Measurements from ENCODE around the gene RAE1. TPM values are rescaled to one million over a fixed set of nuclear protein-coding genes. Genes with fewer than 3 reads are reported as not detected.

RAE1 gene
- total and polyA plus RNA-seq, 11 donors, result 7.5 to 26.8 (median 15.5) TPM

GRCh38 chr20:57413986-57414385 is 62.9 kb downstream of the RAE1 start:
- Histone ChIP-seq H3K27ac (no peak overlapping the region), H3K36me3 (peaks cover 0 to 10% (median 4%) of the 10 kb centered on the region in 9 donors), H3K4me3 (no peak overlapping the region), H3K9me3 (no peaks in the 10 kb centered on the region), H3K27me3 (no peaks in the 10 kb centered on the region), H3K4me1 (peaks cover 0 to 18% (median 3%) of the 10 kb centered on the region in 12 donors)
- intact Hi-C loops (cut with DNase I), result no loop called here
- TF ChIP-seq CTCF (IDR thresholded peaks at IDR 0.05) (no peak), POLR2A (IDR thresholded peaks at IDR 0.05) (no peak)
- DNase-seq (peak in 1 of 5 donors; percentile 16), ATAC-seq (no peak)
- WGBS, 4 donors, result 92 to 95% (median 94%) methylated on average over 6 to 10 of the region's 10 CpGs

- peaks cover 0 to 7% (median 0%) of the 10 kb centered on the region in 12 donors for H3K4me1 ChIP-seq
- no peak overlapping the region for H3K4me3 ChIP-seq
- ATAC-seq (no peak), DNase-seq (peak in 1 of 5 donors; percentile 17)
- H3K9me3 ChIP-seq, result no peaks in the 10 kb centered on the region
- WGBS, 4 donors, result 73 to 77% (median 75%) methylated on average over 17 to 19 of the region's 19 CpGs
- TF ChIP-seq CTCF (IDR thresholded peaks at IDR 0.05), result no peak
- no peak for TF ChIP-seq POLR2A (IDR thresholded peaks at IDR 0.05)
- no peak overlapping the region for H3K27ac ChIP-seq
- H3K36me3 ChIP-seq, result peaks cover 0 to 1% (median 0%) of the 10 kb centered on the region in 9 donors
- intact Hi-C loops (cut with DNase I), result no loop called here
- H3K27me3 ChIP-seq, result no peaks in the 10 kb centered on the region
These were observed 64.0 kb downstream of the RAE1 start for GRCh38 chr20:57414867-57415592.

- Histone ChIP-seq H3K9me3 (no peaks in the 10 kb centered on the region), H3K36me3 (no peaks in the 10 kb centered on the region), H3K27me3 (no peaks in the 10 kb centered on the region), H3K4me1 (no peaks in the 10 kb centered on the region), H3K4me3 (no peak overlapping the region), H3K27ac (no peak overlapping the region)
- TF ChIP-seq CTCF (IDR thresholded peaks at IDR 0.05) (no peak), POLR2A (IDR thresholded peaks at IDR 0.05) (no peak)
- ATAC-seq, result no peak
- intact Hi-C loops (cut with DNase I), result no loop called here
- no peak for DNase-seq
- WGBS, 4 donors, result 84 to 93% (median 87%) methylated on average over 11 of the region's 11 CpGs
These were observed 64.7 kb downstream of the RAE1 start for GRCh38 chr20:57415771-57416170.

- TF ChIP-seq CTCF (IDR thresholded peaks at IDR 0.05) (no peak), POLR2A (IDR thresholded peaks at IDR 0.05) (no peak)
- Histone ChIP-seq H3K27ac (no peak overlapping the region), H3K4me1 (no peaks in the 10 kb centered on the region), H3K9me3 (no peaks in the 10 kb centered on the region), H3K27me3 (no peaks in the 10 kb centered on the region), H3K4me3 (no peak overlapping the region), H3K36me3 (no peaks in the 10 kb centered on the region)
- DNase-seq (peak in 1 of 5 donors; percentile 16), ATAC-seq (no peak)
- intact Hi-C loops (cut with DNase I), result no loop called here
- 82 to 93% (median 87%) methylated on average over 10 to 15 of the region's 15 CpGs for WGBS, 4 donors
These were observed 65.4 kb downstream of the RAE1 start for GRCh38 chr20:57416296-57417022.
